K562 (cell line): ENCODE results near the gene NARF. TPM values are rescaled to one million over a fixed set of nuclear protein-coding genes. Genes with fewer than 3 reads are reported as not detected.

Experiments
- CBX8 ChIP-seq: fragments of 200-600 bp; sonication (generic); IDR thresholded peaks from 2 replicates; pipeline ENCODE4 v1.6.1; 2012; ENCODE audit warnings: borderline replicate concordance, mixed run types, low read depth, mild to moderate bottlenecking, moderate library complexity, mixed read lengths, low read length, control low read depth, inconsistent platforms; ENCODE audit not compliant: poor library complexity, severe bottlenecking; ENCODE audit errors: extremely low read depth
- CCAR2 ChIP-seq: fragments of 200-400 bp; formaldehyde crosslinking; IDR thresholded peaks from 2 replicates; pipeline ENCODE4 v1.6.1; 2017; ENCODE audit warnings: mild to moderate bottlenecking, low read depth, low read length
- CXXC5 ChIP-seq: fragments of 250-450 bp; sonication (Bioruptor Pico); IDR thresholded peaks from 2 replicates; pipeline ENCODE4 v1.8.0; 2022; ENCODE audit warnings: inconsistent platforms, mild to moderate bottlenecking, moderate library complexity
- DMBX1 ChIP-seq: fragments of 250-450 bp; sonication (Bioruptor Pico); IDR thresholded peaks from 2 replicates; pipeline ENCODE4 v1.8.0; 2022; ENCODE audit warnings: inconsistent platforms, mild to moderate bottlenecking, moderate library complexity, borderline replicate concordance
- ETS1 ChIP-seq: conservative IDR thresholded peaks from 2 replicates; pipeline ENCODE4 v1.6.1; 2011; ENCODE audit warnings: low read depth, mild to moderate bottlenecking, low read length; ENCODE audit not compliant: control insufficient read depth
- FOSL1 ChIP-seq: fragments of 200-800 bp; sonication (Bioruptor generic); conservative IDR thresholded peaks from 2 replicates; pipeline ENCODE4 v1.6.1; 2016; ENCODE audit warnings: missing genetic modification characterization, missing compliant biosample characterization
- GTF2F1 ChIP-seq: IDR thresholded peaks from 2 replicates; pipeline ENCODE4 v1.6.1; 2011; ENCODE audit warnings: low read depth, low read length, improper control_type of control experiment
- HCFC1 ChIP-seq: IDR thresholded peaks from 2 replicates; pipeline ENCODE4 v1.6.1; 2012; ENCODE audit warnings: low read depth, low read length, improper control_type of control experiment
- HNRNPLL ChIP-seq: fragments of 200-400 bp; formaldehyde crosslinking; IDR thresholded peaks from 2 replicates; pipeline ENCODE4 v1.6.1; 2017; ENCODE audit warnings: low read length, low read depth, mild to moderate bottlenecking; ENCODE audit not compliant: poor library complexity, severe bottlenecking
- ILF3 ChIP-seq: fragments of 450-650 bp; IDR thresholded peaks from 2 replicates; pipeline ENCODE4 v1.6.1; 2018; ENCODE audit warnings: antibody characterized with exemption, mild to moderate bottlenecking, moderate library complexity, borderline replicate concordance
- L3MBTL2 ChIP-seq: fragments of 450-650 bp; IDR thresholded peaks from 2 replicates; pipeline ENCODE4 v1.6.1; 2016; ENCODE audit warnings: mild to moderate bottlenecking, moderate library complexity
- SMAD1 ChIP-seq: fragments of 150-350 bp; IDR thresholded peaks from 2 replicates; pipeline ENCODE4 v1.6.1; 2014; ENCODE audit warnings: low read length, low read depth; ENCODE audit not compliant: partially characterized antibody
- ZNF561 ChIP-seq: fragments of 450-650 bp; formaldehyde crosslinking; conservative IDR thresholded peaks from 2 replicates; pipeline ENCODE4 v1.4.0; 2020; ENCODE audit warnings: mild to moderate bottlenecking, moderate library complexity
- ZNF780A ChIP-seq: fragments of 250-450 bp; sonication (Bioruptor Pico); IDR thresholded peaks from 2 replicates; pipeline ENCODE4 v1.5.0; 2021; ENCODE audit warnings: mild to moderate bottlenecking
- ZNF785 ChIP-seq: fragments of 250-450 bp; sonication (Bioruptor Pico); IDR thresholded peaks from 2 replicates; pipeline ENCODE4 v1.4.0; 2020; ENCODE audit warnings: mild to moderate bottlenecking
- ZZZ3 ChIP-seq: fragments of 450-650 bp; IDR thresholded peaks from 2 replicates; pipeline ENCODE4 v1.6.1; 2016; ENCODE audit warnings: antibody characterized with exemption, mild to moderate bottlenecking, moderate library complexity
- polyA plus RNA-seq, 8 experiments: library from polyadenylated mRNA; depleted of rRNA in 4 of 8; stranded (reverse) in 5 of 8; unstranded in 3 of 8; fragments of >200 nt; fragmentation: Nextera tagmentation in 2 of 8; fragmentation: Illumina TruSeq in 1 of 8; extraction: Ambion mirVana in 2 of 8; extraction: Trizol in 1 of 8; gene quantifications; 2 replicates each; pipeline versions ENCODE4 v1.2.1 to v1.2.3, GENCODE V29; 2011 to 2014; ENCODE audit warnings: inconsistent platforms in 1 of 8, missing spikeins in 1 of 8
- total RNA-seq, 7 experiments: library from RNA; depleted of rRNA in 6 of 7; stranded (reverse); fragments of >200 nt in 6 of 7; fragmentation: Illumina TruSeq in 2 of 7; extraction: Trizol in 2 of 7; gene quantifications; 2 replicates each; pipeline versions ENCODE4 v1.2.1 to v1.2.3, GENCODE V29; 2011 to 2021; ENCODE audit warnings: low replicate concordance in 1 of 7
- TF ChIP-seq, protein P1 (sequence below): sonication (generic); formaldehyde crosslinking; IDR thresholded peaks from 2 replicates; pipeline ENCODE4 v1.8.1; 2023; ENCODE audit warnings: mild to moderate bottlenecking, missing genetic modification reagents, moderate library complexity
- TF ChIP-seq, protein P2 (sequence below): sonication (generic); formaldehyde crosslinking; IDR thresholded peaks from 2 replicates; pipeline ENCODE4 v1.4.0; 2020; ENCODE audit warnings: mild to moderate bottlenecking, missing genetic modification reagents

NARF gene
- total and polyA plus RNA-seq, 9 of the 15 experiments (the other 6 are each of a cell fraction or from before 2014, with no cell fraction given): 60.4 to 423 (median 132) TPM

GRCh38 chr17:82418001-82418986, 40.2 kb upstream of the NARF start, which contains the start of the genes HEXD and OGFOD3 (continued):
- peak; percentile 35 for TF ChIP-seq HNRNPLL
- TF ChIP-seq ETS1: peak; percentile 96
- TF ChIP-seq SMAD1: peak; percentile 46
- no peak for TF ChIP-seq ZNF561 (CRISPR knock-in tag)
- TF ChIP-seq ILF3: no peak; the same call in 1 of the 2 replicates
- TF ChIP-seq L3MBTL2: peak; percentile 95
- TF ChIP-seq, protein P1, sequence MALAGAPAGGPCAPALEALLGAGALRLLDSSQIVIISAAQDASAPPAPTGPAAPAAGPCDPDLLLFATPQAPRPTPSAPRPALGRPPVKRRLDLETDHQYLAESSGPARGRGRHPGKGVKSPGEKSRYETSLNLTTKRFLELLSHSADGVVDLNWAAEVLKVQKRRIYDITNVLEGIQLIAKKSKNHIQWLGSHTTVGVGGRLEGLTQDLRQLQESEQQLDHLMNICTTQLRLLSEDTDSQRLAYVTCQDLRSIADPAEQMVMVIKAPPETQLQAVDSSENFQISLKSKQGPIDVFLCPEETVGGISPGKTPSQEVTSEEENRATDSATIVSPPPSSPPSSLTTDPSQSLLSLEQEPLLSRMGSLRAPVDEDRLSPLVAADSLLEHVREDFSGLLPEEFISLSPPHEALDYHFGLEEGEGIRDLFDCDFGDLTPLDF: peak; percentile 88; the same call in 1 of the 2 replicates
- no peak for TF ChIP-seq GTF2F1
- peak; percentile 97 for TF ChIP-seq CXXC5 (CRISPR knock-in tag)
- TF ChIP-seq, protein P2, sequence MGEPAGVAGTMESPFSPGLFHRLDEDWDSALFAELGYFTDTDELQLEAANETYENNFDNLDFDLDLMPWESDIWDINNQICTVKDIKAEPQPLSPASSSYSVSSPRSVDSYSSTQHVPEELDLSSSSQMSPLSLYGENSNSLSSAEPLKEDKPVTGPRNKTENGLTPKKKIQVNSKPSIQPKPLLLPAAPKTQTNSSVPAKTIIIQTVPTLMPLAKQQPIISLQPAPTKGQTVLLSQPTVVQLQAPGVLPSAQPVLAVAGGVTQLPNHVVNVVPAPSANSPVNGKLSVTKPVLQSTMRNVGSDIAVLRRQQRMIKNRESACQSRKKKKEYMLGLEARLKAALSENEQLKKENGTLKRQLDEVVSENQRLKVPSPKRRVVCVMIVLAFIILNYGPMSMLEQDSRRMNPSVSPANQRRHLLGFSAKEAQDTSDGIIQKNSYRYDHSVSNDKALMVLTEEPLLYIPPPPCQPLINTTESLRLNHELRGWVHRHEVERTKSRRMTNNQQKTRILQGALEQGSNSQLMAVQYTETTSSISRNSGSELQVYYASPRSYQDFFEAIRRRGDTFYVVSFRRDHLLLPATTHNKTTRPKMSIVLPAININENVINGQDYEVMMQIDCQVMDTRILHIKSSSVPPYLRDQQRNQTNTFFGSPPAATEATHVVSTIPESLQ (CRISPR knock-in tag): 0 out of 2 replicates have a peak, but pooled peaks have one; percentile 19
- no peak for TF ChIP-seq ZNF780A (CRISPR knock-in tag)
- no peak for TF ChIP-seq ZNF785 (CRISPR knock-in tag)
- TF ChIP-seq DMBX1: 0 out of 2 replicates have a peak, but pooled peaks have one; percentile 20
- no peak for TF ChIP-seq ZZZ3
- TF ChIP-seq HCFC1: peak; percentile 82
- no peak for TF ChIP-seq CBX8
- no peak for TF ChIP-seq CCAR2
- TF ChIP-seq FOSL1 (tag): 0 out of 2 replicates have a peak, but pooled peaks have one; percentile 18
